WI38 (cell line): Measurements from ENCODE around the gene EDN2.

Experiments
- H3K4me3 ChIP-seq: 2 replicates; pipeline ENCODE4 v1.5.1; 2011; ENCODE audit warnings: low read depth, mild to moderate bottlenecking, control low read depth, low read length
- CTCF ChIP-seq: IDR thresholded peaks from 2 replicates; pipeline ENCODE4 v1.5.1; 2012; ENCODE audit warnings: low read depth, mild to moderate bottlenecking, control low read depth, low read length

The EDN2 gene

DNA sequence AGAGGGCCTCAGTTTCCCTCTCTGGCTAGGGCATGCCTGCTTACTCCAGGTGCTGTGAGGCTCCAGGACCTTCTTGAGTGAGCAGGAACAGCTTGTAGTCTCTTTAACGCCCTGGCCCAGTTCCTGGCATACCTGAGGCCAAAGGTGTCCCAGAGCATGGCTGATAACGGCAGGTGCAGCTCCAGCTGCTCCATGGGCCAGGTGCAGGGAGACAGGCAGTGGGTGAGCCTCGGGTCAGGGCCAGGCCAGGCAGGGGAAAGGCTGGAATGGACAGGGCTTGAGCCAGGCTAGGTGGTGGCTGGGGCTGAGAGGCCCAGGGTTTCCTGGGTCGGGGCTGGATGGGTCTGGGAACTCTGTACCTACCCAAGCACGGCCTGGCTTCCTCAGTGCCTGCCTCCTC is 18.3 kb downstream of the EDN2 start:
- no peak for TF ChIP-seq CTCF
- H3K4me3 ChIP-seq = no peak overlapping the region

DNA sequence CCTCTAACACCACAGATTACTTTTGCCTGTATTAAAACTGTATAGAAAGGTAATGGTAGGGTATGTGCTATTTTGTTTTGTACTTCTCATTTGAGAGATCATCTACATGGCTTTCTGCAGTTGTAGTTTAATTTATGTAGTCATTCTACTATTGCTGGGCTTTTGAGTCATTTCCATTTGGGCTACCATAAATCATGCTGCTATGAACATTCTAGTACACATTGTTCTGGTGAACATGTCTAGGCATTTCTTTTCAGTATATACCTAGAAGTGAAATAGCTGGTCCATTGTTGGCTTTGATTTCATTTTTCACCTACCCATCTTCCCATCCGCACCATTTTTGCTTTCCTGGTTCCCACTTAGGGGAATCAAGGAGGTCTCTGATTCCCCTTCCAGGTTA is 18.7 kb downstream of the EDN2 start:
- TF ChIP-seq CTCF = no peak
- no peak overlapping the region for H3K4me3 ChIP-seq

- H3K4me3 ChIP-seq = no peak overlapping the region
- no peak for TF ChIP-seq CTCF
These were observed 19.6 kb downstream of the EDN2 start for GRCh38 chr1:41464885-41465284.

- TF ChIP-seq CTCF = no peak
- H3K4me3 ChIP-seq = no peak overlapping the region
These were observed 21.0 kb downstream of the EDN2 start for GRCh38 chr1:41463516-41463915.

DNA sequence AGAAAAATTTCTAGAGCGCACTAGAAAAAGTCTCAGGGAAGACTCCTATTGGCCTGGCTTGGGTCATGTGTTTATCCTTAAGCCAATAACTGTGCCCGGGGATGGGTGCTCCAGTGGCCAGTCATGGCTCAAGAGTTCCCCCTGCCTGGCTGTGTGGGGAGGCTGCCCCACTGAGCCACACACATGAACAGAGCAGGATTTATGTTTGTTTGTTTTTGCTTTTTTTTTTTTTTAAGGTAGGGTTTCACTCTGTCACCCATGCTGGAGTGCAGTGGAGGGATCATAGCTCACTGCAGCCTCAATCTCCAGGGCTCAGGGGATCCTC is 21.8 kb downstream of the EDN2 start:
- no peak overlapping the region for H3K4me3 ChIP-seq
- TF ChIP-seq CTCF = no peak

DNA sequence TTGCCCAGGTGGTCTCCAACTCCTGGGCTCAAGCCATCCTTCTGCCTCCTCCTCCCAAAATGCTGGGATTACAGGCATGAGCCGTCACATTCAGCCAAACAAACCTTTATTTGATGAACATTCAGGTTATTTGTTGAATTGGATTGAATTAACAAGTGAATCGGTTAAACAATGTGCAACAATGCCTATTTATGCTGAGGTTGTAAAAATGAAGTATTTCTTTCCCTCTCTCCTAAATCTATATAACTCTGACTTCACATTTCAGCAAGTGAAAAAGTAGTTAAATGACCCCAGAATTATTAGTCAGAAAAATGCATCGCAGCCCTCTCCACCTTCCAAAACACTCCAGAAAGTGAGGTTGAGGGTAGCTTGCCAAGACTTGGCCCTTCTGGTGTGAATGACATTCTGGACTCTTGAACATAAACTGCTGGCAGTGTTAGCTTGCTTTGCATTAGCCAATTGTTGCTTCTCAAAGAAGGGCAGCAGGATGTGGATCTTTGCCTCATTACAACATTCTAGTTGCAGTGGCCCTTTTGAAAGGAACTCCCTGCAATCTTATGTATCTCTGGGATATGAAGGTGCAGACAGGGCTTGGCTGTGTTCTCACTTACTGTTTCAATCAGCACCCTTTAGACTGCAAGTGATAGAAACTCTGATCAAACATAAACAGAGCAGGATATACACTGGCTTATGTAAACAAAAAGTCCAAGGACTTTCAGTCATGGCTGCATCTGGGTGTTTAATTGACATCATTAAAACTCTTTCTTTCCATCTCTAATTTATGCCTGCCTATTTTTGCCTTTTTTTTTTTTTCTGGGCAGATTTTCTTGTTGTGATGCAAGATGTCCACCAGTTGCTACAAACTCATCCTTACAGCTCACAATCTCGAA is 22.4 kb downstream of the EDN2 start:
- H3K4me3 ChIP-seq = no peak overlapping the region
- no peak for TF ChIP-seq CTCF

GRCh38 chr1:41456847-41457540 is 27.5 kb downstream of the EDN2 start:
- no peak for TF ChIP-seq CTCF
- H3K4me3 ChIP-seq = no peak overlapping the region
